Neuron (in vitro differentiated cells): ENCODE measurements around the gene EPB41L4B.
"Not testable (repeated sequence)": the region's sequence is repeated elsewhere in the genome, so short reads cannot be mapped to it uniquely, and the experiment has no call there.

Experiments
- H2AFZ ChIP-seq: one replicate; pipeline ENCODE4 v1.6.1; 2013; ENCODE audit warnings: low read depth, mild to moderate bottlenecking, inconsistent platforms, low read length, moderate library complexity
- H3K27me3 ChIP-seq: one replicate; pipeline ENCODE4 v1.6.1; 2013; ENCODE audit warnings: low read length; ENCODE audit not compliant: insufficient read depth
- H3K36me3 ChIP-seq: one replicate; pipeline ENCODE4 v1.6.1; 2013; ENCODE audit warnings: low read length; ENCODE audit not compliant: insufficient read depth
- H3K4me1 ChIP-seq: one replicate; pipeline ENCODE4 v1.6.1; 2013; ENCODE audit warnings: low read length; ENCODE audit not compliant: insufficient read depth
- H3K4me3 ChIP-seq: 2 replicates; pipeline ENCODE4 v1.5.1; 2013; ENCODE audit warnings: mild to moderate bottlenecking, low read length, moderate library complexity
- H3K9me3 ChIP-seq: one replicate; pipeline ENCODE4 v1.6.1; 2013; ENCODE audit warnings: low read length

The EPB41L4B gene

DNA sequence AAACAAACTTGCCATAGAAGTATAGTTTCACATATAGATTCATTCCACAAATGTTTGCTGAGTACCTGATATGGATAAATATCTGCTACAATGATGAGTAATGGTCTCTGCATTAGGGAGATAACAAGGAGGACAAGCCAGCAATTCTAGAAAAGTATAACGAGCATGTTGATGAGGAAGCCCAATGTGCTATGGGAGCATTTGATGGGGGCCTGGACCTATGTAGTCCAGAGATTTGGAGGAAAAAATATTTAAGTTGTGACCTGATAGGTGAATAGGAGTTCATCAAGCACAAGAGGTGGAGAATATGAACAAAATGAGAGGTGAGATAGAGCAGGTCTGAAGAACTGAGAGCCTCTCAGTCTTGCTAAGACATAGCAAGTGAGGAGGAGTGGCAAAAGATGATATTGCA lies 186.7 kb downstream of the EPB41L4B start:
- Histone ChIP-seq H3K4me1 (no peaks in the 10 kb centered on the region), H3K36me3 (no peaks in the 10 kb centered on the region), H3K27me3 (no peaks in the 10 kb centered on the region), H3K4me3 (no peak overlapping the region), H2AFZ (no peak overlapping the region), H3K9me3 (no peaks in the 10 kb centered on the region)

DNA sequence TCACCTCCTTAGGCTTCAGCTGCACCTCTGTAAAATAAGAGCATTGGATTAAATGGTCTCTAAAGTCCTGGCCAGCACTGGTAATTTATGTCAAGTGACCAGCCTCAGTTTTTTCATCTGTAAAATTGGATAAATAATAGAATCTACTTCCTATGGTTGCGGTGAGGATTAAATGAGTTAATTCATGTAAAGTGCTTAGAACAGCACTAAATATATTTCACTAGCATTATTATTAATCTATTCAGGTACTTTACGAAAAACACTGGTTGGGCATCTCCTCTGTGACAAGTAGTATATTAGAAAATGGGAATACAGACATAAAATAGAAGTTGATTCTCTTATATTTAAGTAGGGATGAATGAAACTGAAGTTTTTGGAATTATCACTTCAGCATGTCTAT lies 187.3 kb downstream of the EPB41L4B start:
- Histone ChIP-seq H3K27me3 (no peaks in the 10 kb centered on the region), H2AFZ (no peak overlapping the region), H3K9me3 (no peaks in the 10 kb centered on the region), H3K4me1 (no peaks in the 10 kb centered on the region), H3K4me3 (no peak overlapping the region), H3K36me3 (no peaks in the 10 kb centered on the region)

DNA sequence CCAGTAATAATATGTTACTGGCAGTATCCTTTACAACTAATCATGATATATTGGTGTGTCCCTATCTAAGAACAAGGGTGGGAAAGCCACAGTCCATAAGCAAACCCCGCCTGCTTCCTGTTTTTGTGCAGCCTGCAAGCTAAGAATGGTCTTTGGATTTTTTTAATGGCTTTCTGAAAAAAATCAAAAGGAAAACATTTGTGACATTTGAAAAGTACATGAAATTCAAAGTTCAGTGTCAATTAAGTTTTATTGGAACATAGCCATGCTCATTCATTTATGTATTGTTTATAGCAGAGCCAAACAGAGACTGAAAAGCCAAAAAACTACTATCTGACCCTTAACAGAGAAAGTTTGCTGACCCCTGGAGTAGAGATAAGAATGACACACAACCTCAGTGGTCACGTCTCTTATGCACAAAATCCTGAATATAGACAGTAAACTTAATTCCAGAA lies 188.3 kb downstream of the EPB41L4B start:
- H3K27me3 ChIP-seq = no peaks in the 10 kb centered on the region
- no peaks in the 10 kb centered on the region for H3K36me3 ChIP-seq
- no peak overlapping the region for H3K4me3 ChIP-seq
- H3K9me3 ChIP-seq = no peaks in the 10 kb centered on the region
- no peak overlapping the region for H2AFZ ChIP-seq
- no peaks in the 10 kb centered on the region for H3K4me1 ChIP-seq

DNA sequence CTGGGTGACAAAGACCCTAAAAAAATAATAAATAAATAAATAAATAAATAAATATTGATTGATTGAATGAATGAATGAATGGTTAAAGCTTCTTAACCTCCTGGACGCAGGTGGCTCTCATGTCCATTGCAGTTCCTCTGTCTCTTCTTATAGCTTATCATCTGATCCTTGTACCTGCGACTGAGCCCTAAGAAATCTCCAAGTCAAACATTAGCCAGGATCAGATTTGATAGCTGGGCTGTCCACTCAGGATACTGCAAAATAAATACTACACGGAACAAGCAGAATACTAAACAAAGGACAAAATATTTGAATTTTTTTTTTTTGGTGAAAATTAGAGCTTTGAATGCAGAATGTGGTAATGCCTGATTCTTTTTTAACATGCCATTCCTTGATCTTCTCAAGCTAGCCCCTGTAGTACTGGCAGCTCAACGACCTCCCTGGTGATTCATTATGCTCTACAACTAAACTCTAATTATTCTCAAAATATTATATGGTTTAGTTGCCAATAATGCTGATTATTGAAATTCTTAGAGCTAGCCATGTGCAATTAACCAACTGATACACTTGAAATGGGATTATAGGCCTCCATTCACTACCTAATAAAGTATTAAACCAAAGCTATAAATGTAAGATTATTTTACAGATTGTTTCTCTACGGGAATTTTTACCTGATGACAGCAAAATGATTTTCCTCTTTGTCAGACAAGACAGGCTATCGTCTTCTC lies 191.2 kb downstream of the EPB41L4B start:
- H3K4me3 ChIP-seq = no peak overlapping the region
- H2AFZ ChIP-seq = no peak overlapping the region
- H3K36me3 ChIP-seq = no peaks in the 10 kb centered on the region
- no peaks in the 10 kb centered on the region for H3K4me1 ChIP-seq
- H3K9me3 ChIP-seq = no peaks in the 10 kb centered on the region
- no peaks in the 10 kb centered on the region for H3K27me3 ChIP-seq

DNA sequence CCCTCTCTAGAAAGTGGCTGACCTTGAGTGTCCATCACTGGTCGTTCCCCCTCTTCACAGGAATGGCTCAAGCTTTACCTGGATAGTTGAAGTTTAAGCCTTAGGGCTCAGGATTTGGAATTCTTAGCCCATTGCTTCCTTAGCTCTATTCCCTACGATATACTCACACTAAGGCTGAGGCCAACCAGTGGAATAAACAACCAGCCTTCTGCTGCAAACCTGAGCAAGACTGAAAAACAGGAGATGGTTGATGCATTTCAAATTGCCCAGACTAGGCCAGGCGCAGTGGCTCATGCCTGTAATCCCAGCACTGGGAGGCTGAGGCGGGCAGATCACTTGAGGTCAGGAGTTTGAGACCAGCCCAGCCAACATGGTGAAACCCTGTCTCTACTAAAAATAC lies 194.2 kb downstream of the EPB41L4B start:
- not testable (repeated sequence) for H3K4me3 ChIP-seq, H2AFZ ChIP-seq, H3K27me3 ChIP-seq, H3K4me1 ChIP-seq, H3K9me3 ChIP-seq, H3K36me3 ChIP-seq

DNA sequence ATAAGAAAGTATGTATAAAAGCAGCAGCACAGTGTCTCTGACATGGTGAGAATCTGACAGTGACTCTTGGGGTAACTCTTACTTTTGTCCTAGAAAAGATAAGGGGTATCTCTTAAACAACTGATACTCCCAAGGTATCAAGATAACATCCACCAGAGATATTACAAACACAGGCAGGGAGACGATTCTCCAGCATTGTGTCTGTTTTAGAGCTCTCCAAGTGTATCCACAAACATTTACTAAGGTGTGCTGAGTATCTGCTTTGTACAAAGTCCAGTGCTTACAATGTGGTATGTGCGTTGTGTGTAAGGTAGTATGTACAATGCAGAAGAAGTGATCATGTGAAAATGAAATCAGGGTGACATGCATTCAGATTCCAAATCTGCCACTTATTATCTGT lies 196.7 kb downstream of the EPB41L4B start:
- H3K4me1 ChIP-seq = peaks cover 6% of the 10 kb centered on the region
- H3K36me3 ChIP-seq = no peaks in the 10 kb centered on the region
- no peaks in the 10 kb centered on the region for H3K27me3 ChIP-seq
- no peaks in the 10 kb centered on the region for H3K9me3 ChIP-seq
- no peak overlapping the region for H2AFZ ChIP-seq
- no peak overlapping the region for H3K4me3 ChIP-seq

DNA sequence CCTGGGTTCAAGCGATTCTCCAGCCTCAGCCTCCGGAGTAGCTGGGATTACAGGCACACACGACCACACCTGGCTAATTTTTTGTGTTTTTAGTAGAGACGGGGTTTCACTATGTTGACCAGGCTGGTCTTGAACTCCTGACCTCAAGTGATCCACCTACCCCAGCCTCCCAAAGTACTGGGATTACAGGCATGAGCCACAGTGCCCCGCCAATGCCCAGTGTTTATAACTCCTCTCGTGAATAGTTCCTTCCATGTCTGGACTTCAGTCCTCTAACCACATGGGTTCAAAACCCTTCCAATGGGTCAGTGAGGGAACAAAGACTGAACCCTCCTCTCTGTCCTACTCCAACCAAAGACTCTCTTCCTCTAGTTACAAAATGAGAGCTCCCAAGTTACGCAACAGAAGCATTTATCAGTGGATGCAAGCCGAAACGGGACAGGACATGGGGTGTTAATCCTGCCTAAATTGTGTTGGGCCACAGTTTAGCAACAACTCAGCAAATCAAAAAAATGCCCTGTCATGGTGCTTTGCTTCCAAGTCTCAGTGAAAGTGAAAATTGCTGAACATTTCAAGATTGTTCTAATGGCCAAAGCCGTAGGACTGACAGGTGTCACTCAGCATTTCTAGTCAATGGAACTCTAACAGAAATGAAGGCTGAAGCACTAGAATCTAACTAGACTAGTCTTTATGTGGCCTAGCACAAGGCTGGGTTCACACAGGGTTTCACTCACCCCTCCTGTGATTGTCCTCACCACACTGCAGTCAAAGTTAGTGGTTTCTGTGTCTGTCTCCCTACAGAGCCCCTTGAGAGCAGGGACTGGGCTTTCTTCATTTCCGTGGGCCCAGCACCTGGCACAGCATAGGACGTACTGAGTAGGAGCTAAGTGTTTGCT lies 197.9 kb downstream of the EPB41L4B start:
- Histone ChIP-seq H3K4me1 (peaks cover 16% of the 10 kb centered on the region), H3K4me3 (no peak overlapping the region), H3K9me3 (no peaks in the 10 kb centered on the region), H3K36me3 (no peaks in the 10 kb centered on the region), H2AFZ (no peak overlapping the region), H3K27me3 (no peaks in the 10 kb centered on the region)
